HG03025 (cell line): ENCODE data around the gene SH2B2.

Experiments used
- ATAC-seq: cut with Tn5 transposase; IDR thresholded peaks from one replicate; pipeline ENCODE4 v1.9.1; 2021; ENCODE audit warnings: mild to moderate bottlenecking, moderate library complexity; ENCODE audit not compliant: unreplicated experiment, low FRiP score

Gene SH2B2

DNA sequence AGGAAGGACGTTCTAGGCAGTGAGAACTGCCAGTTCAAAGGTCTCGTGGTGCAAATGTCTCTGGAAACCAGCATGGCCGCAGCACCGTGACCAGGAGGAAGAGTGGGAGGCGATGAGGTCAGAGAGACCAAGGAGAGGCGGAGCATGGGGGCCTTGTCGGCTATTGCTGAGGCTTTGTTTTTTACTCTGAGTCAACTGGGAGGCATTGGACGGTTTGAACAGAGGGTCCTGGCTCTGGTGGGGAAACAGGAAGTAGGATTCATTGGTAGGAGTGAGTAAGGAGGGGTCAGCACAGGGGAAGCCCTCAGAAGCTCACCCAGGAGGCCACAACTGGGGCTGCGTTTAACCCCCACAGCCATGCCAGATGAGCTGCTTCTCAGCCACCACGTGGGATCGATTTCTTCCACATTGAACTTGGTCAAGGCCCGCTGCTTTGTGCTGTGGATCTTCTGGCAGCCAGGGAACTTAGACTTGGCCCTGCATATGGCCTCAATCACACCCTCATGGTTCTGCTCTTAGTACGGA lies 22.2 kb upstream of the SH2B2 start:
- no peak for ATAC-seq

- no peak for ATAC-seq
These were observed 20.1 kb upstream of the SH2B2 start for GRCh38 chr7:102266541-102266940.

DNA sequence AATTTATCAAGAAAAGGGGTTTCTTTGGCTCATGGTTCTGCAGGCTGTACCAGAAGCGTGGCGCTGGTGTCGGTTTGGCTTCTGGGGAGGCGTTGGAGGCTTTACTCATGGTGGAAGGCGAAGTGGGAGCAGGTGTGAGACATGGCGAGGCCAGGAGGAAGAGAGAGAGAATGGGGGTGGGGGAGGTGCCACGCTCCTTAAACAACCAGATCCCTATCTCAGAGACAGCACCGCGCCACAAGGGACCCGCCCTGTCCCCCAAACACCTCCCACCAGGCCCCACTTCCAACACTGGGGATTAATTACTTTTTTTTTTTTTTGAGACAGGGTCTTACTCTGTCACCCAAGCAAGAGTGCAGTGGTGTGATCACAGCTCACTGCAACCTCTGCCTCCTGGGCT lies 18.0 kb upstream of the SH2B2 start:
- ATAC-seq, result no peak

DNA sequence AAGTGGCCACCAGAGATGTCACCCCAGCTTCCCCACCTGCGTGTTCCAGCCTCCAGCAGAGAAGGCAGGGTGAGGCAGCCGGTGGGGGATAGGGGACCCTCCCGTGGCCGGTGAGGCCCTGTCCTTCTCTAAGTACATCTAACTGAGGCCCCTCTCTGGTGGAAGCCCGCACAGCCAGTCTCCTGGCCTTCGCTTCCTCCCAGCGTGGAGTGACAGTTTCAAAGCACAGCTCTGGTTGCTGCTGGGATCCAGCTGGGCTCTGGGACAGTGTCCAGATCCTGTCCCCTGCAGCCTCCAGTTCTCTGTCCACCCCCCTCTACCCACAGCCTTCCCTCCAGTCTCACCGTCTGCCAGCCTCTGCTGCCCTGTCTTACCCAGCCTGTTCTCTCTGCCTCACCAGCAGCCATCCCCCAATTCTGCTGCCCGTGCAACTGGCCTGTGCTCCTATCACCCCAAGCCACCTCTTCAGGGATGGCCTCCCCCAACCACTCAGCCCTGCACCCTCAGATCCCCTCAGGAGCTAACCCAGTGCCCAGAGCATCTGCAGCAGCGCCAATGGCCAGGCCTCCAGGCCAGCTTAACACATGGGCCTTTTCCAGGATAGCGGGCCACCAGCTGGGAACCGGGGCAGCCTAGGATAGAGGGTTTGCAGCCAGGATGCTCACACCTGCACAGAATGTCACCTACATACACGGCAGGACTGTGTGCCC lies 16.3 kb upstream of the SH2B2 start:
- no peak for ATAC-seq

DNA sequence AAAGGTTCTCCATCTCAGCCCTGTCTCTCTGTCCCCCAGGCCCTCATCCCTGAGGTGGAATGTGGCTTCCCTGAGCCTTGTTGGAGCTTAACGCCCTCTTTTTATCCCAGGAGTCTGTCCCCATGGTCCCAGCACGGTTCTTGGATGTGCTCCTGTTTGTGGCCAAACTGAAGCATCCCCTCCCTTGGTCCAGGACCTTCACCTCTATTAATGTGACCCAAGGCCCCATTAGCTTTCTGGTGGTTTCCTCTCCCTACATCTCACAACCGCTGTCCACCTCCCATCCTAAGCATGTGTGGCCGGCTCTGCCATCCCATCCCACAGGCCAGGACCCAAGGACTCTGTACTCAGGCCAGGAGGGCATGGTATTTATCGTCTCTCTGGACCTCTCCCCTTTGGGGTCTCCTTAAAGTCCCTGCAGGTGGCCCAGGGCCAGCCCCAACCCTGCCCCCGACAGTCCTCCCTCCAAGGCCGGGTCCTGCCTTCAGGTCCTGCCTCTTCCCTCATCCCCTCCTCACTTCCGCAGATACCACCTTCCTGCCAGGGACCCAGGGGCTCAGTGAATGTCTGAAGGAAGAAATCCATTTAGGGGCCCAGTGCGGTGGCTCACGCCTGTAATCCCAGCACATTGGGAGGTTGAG lies 15.4 kb upstream of the SH2B2 start:
- ATAC-seq, result no peak

DNA sequence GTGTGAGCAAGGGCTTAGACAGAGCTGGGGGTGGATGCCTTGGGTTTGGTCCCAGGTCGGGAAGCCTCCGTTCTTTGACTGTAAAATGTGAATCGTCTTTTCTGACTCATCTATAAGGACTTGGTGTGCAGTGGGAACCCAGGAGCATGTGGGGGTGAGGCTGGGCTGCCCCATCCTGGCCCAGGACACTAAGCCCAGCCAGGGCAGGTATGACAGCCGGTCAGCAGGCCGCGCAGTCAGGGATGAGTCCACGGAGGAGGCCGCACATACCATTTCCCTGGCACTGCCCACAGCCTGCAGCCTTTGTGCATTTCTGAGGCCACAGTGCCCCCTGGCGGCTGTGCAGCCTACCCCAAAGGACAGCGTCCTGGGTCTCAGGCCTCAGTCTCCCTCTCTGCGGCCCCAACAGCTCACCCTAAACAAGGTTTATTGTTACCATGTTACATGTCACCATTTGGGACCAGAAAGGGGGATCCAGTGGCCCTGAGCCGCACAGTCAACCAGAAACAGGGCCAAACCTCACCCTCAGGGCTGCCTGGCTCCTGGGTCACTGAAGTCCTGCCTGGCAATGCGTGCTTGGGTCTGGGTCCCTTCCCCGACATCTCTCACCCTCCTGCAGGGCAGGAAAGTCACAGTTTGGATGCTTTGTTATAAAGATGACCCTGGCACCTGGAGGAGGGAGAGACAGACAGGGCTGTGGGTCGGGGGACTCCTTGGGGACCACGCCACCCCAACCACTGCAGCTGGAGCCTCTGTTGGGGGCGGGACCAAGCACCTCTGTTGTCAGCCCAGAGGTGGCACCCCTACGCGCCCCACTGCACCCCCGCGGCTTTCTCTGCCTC lies 14.4 kb upstream of the SH2B2 start:
- no peak for ATAC-seq

GRCh38 chr7:102272917-102273748 lies 13.5 kb upstream of the SH2B2 start:
- no peak for ATAC-seq

- ATAC-seq, result no peak
These were observed 12.6 kb upstream of the SH2B2 start for GRCh38 chr7:102273749-102274712.

GRCh38 chr7:102275123-102275703 lies 11.5 kb upstream of the SH2B2 start:
- no peak for ATAC-seq

DNA sequence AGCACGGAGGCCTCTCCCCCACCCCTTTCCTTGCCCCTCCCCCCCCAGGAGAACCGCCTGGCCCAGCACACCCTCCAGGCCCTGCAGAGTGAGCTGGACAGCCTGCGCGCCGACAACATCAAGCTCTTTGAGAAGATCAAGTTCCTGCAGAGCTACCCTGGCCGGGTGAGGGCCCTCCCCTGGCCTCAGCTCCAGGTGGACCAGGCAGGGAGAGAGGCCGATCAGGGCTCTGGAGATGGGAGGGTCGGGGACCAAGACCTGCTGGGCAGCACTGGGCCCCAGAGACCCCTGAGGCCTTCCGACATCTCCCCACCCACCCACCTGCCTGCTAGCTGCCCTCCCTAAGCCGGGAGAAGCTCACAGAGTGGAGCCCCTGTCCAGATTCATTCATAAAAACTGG lies 8.8 kb upstream of the SH2B2 start:
- no peak for ATAC-seq

DNA sequence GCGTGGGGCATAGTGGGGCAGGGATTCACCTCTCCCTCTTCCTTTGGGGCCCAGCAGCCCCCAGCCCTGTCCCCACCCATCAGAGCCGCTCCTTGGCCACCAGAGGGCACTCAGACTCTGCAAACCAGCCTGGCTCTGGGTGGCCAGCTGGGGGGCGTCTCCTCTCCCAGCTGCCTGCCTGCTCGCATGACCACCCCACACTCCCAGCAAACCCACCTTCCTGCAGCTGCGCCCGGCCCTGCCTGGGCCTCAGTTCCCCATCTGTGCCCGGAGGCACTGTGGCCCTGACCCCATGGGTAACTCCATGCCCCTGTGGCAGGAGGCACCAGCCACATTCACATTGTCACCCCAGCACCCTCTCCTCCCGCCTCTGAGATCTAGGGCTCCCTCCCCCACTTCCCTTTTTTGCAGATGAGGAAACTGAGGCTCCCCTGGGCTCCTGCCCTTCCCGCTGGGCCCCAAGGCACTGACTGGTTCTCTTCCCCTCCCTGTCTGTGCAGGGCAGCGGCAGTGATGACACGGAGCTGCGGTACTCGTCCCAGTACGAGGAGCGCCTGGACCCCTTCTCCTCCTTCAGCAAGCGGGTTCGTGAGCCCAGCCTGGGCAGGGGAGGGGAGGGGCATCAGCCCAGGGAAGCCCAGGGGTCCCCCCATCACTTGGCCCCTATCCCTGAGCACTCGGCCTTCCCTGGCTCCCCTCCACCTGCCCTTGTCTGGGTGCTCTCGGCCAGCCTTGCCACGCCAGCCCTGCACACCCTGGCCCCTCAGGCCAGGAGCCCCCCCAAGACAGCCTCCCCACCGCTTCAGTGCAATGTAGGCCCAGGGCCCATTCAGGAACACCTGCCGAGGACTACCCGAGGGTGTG lies 6.9 kb upstream of the SH2B2 start:
- no peak for ATAC-seq

DNA sequence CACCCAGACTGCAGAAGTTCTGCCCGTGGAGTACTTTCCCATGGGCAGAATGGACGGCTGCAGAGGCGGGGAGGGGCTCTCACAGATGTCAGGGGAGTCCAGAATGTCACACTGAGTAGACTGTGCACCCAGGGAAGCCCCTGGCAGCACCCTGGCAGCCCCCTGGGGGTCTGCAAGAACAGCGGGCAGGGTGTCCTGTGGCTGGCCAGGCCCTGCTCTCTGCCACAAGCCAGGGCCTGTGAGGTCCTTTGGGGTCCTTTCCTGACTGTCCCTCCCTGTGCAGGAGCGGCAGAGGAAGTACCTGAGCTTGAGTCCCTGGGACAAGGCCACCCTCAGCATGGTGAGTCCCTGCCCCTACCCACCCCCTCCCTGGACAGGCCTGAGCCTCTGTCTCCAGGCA lies 6.1 kb upstream of the SH2B2 start:
- ATAC-seq, result no peak

GRCh38 chr7:102281785-102282184 lies 4.9 kb upstream of the SH2B2 start:
- ATAC-seq, result no peak

- ATAC-seq, result no peak
These were observed 4.0 kb upstream of the SH2B2 start for GRCh38 chr7:102282465-102283362.

DNA sequence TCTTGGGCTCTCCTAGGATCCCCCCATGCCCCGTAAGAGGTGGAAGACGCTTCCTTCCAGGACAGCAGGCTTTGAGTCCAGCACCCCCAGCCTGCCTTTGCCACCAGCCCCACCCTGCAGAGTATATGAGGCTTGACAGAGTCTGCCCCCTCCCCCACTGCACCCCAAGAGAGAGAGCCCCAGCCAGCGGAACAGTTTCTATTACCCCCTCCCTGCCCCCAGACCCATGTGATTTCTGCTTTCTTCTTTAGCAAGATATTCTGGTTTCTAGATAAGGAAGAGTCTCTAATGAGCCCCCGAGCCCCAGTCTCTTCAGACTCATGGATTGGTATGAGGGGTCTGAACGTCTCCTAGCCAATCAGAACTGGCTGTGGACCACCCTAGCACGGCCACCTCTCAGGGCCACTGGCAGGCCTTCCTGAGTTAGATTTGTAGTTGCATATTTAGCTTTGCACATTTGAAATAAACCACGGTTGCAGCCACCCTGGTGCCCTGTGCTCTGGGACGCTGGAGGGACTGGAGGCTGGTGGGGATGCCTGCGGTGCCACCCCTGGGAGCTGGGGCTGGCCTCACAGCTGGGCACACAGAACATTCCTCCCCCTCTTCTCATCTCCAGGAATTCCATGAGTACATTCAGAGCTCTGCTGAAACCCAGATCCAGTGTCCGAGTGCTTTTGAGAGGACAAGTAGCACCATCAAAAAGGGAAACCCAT lies 3.0 kb upstream of the SH2B2 start:
- ATAC-seq, result no peak

GRCh38 chr7:102284399-102284798 lies 2.3 kb upstream of the SH2B2 start:
- no peak for ATAC-seq
